HFF-Myc (cell line): ENCODE measurements around the gene RPS3.

Source experiments
- DNase-seq: peaks from one replicate; pipeline ENCODE4 v3.0.0-alpha.2; 2011; ENCODE audit warnings: low read depth; ENCODE audit errors: extremely low read depth
- H3K4me3 ChIP-seq: replicated peaks from 2 replicates; pipeline ENCODE4 v1.5.1; 2011; ENCODE audit warnings: low read depth, mild to moderate bottlenecking, control low read depth, low read length
- TF ChIP-seq, protein P1 (sequence below): IDR thresholded peaks from 2 replicates; pipeline ENCODE4 v1.5.1; 2012; ENCODE audit warnings: mild to moderate bottlenecking, low read depth, low read length, control low read depth; ENCODE audit errors: missing control alignments

Gene RPS3

DNA sequence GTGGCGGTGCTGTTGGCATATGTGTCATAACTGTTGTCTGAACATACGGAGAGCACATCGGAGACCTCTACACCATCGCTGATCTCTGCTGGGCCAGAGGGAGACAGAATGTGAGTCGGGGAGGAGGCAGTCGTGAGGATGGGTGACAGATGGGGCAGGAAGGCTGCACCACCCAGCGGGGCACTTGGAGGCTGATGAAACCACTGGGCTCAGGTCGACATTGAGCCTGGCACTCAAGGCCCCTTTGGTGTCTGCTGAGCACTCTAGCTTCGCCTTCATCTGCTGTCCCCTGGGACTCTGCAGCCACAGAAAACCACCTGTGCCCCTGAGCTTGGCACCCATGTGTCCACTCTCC is 36.2 kb downstream of the RPS3 start:
- TF ChIP-seq, protein P1, sequence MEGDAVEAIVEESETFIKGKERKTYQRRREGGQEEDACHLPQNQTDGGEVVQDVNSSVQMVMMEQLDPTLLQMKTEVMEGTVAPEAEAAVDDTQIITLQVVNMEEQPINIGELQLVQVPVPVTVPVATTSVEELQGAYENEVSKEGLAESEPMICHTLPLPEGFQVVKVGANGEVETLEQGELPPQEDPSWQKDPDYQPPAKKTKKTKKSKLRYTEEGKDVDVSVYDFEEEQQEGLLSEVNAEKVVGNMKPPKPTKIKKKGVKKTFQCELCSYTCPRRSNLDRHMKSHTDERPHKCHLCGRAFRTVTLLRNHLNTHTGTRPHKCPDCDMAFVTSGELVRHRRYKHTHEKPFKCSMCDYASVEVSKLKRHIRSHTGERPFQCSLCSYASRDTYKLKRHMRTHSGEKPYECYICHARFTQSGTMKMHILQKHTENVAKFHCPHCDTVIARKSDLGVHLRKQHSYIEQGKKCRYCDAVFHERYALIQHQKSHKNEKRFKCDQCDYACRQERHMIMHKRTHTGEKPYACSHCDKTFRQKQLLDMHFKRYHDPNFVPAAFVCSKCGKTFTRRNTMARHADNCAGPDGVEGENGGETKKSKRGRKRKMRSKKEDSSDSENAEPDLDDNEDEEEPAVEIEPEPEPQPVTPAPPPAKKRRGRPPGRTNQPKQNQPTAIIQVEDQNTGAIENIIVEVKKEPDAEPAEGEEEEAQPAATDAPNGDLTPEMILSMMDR = no peak
- DNase-seq = no peak
- no peak overlapping the region for H3K4me3 ChIP-seq

DNA sequence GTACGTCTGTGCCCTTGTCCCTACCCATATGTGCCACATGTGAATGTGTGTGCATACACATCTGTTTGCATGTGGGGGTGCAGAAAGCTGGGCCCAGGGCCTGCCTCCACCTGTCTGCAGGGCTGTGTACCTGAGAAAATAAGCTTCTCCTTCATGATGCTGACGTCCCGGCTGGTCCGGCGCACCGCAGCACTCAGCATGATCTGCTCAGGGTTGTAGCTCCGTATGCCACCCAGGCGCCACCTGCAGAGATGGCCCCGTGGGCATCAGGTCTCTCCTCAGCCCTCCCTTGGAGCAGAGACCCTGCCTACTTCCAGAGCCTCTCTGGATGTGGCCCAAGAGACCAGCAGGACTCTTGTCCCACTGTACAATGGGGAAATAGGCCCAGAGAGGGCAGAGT is 37.5 kb downstream of the RPS3 start:
- TF ChIP-seq, protein P1 = no peak
- DNase-seq = no peak
- H3K4me3 ChIP-seq = no peak overlapping the region

DNA sequence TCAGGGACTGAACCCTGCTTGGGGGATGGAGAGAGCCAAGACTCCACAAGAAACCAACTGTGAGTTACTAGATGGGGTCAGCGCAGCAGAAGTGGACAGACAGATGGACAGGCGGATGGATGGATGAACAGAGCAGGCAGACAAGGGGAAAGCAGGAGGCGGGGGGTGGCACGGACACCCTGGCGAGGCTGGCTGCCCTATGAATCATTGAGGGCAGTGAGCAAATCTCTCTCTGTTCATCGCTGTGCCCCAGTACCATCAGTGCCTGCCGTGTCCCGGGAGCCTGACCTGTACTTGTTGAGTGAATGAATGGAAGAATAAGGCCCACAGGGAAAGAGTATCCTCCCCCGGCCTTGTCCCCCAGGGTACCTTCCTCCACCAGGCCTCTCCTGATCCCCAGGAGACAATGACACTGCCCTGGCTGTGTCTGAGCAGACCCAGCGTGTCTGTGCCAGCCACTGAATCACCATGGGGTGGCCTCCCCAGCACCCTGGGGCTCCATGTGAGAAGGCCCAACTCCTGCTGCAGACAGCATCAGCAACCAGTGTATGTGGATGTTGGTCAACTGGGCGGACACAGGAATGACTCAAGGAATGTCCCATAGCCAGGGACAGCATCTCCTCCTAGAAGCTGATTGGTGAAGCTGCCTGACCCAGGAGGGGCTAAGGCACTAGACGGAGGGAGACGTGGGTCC is 38.8 kb downstream of the RPS3 start:
- H3K4me3 ChIP-seq = no peak overlapping the region
- no peak for DNase-seq
- TF ChIP-seq, protein P1 = no peak

DNA sequence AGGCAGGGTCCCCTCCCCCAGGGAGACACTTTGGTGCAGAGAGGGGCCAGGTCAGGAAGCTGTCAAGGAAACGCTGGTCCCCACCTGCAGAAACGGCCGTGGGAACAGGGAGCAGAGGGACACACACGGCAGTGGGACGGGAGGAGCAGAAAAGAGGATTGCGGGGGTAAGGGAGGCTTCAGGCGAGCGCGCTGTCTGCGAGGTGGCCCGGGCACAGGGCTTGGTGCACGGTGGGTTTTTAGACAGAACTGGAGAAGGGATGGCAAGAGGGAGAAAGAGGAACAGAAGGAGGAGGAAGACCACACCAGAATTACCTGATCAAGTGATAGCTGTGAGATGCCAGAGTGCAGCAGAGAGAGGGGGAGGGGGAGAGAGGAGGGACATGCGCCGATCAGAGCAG is 39.7 kb downstream of the RPS3 start:
- TF ChIP-seq, protein P1 = no peak
- no peak for DNase-seq
- H3K4me3 ChIP-seq = no peak overlapping the region

DNA sequence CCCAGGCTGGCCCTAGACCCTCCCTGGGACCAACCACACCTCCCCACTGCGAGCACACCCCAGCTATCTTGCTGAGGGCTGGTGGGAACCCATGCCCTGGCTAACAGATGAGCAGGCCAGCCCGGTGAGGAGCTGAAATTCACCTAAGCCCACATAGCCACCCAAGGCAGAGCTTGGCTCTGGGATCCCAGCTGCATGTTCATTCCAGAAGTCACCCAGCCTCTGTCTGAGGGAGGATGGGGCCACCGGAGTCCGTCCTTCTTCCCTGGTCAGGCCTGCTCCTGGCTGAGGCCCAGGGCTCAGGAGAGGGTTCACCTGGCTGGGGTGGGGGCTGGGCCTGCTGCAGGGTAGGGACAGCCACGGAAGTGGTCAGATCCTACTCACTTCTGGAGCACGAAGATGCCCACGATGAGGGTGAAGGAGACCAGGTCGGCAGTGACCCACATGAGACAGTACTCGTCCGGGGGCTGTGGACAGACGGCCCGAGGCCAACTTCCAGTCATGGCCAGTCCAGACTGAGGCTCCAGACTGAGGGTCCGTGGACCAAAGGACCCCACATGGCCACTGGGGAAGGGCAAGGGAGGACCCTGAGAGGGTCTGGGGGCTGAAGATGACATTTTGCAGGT is 40.3 kb downstream of the RPS3 start:
- DNase-seq = no peak
- H3K4me3 ChIP-seq = no peak overlapping the region
- TF ChIP-seq, protein P1 = no peak

DNA sequence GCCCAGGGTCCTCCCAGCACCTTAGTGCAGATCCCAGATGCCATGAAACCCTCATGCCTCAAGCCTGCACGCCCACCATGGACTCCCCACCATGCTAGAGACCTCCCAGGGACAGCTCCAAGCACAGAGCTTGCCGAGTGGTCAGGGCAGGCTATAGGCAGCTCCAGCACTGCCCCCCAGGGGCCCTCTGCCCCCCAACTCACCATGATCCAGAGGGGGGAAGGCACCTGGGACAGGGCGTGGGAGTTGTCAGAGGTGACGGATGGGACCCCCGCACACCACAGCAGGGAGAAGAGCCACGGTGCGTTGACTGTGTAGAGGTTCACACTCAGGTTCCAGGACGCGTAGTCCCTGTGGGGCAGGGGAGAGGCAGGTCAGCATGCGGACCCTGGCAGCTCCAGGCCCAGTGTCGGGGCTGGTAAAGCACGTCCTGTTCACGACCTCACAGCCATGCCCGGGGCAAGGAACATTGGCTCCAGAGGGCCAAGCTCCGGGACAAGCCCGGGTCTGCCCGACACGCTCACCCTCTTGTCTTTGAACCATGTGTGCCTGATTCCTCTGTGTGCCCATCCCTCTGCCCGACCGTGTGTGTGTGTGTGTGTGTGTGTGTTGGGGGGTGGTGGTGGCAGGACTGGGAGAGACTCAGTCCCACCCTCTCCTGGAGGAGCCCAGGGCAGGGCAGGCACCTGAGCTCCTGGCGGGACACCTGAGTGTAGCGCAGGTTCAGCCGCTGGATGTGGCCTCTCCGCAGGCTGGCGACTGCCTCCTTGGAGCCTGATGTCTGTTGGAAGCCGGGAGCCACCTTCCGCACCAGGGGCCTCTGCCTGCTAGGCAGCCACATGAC is 41.9 kb downstream of the RPS3 start:
- DNase-seq = no peak
- H3K4me3 ChIP-seq = no peak overlapping the region
- TF ChIP-seq, protein P1 = no peak
